ENCODE results near the gene DBP. TPM values are rescaled to one million over a fixed set of nuclear protein-coding genes. Genes with fewer than 3 reads are reported as not detected.

DBP gene
- total RNA-seq, 1 donor from 2014 or later, result 2.9 TPM

DNA sequence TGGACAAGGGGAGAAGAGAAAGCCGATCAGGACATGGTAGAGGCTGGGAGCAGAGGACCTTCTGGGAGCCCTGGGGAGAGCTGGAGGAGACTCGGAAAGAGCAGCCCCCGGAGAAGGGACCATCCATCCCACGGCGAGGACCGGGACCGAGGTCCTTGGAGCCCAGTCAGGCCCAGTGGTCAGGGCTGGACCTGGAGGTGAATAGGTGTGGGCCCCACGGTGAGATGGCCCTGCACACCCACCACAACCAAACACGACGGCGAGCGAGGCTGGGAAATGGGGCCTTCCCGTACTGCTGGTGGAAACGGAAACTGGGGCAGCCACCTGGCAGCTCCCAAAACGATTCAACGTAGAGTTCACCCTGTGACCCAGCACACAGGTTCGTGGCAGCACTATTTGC lies 39.3 kb upstream of the DBP start:
- H3K4me3 Mint-ChIP-seq (ENCODE audit: unreplicated experiment), result no peak overlapping the region
- H3K27me3 Mint-ChIP-seq (ENCODE audit: unreplicated experiment), result peaks cover 1% of the 10 kb centered on the region
- no peak for DNase-seq
- H3K36me3 Mint-ChIP-seq (ENCODE audit: unreplicated experiment), result no peaks in the 10 kb centered on the region
- H3K4me1 Mint-ChIP-seq (ENCODE audit: low read depth, unreplicated experiment), result peaks cover 4% of the 10 kb centered on the region
- H3K9me3 Mint-ChIP-seq (ENCODE audit: unreplicated experiment), result no peaks in the 10 kb centered on the region
- H3K27ac Mint-ChIP-seq (ENCODE audit: unreplicated experiment), result no peak overlapping the region
- TF ChIP-seq, protein P1, sequence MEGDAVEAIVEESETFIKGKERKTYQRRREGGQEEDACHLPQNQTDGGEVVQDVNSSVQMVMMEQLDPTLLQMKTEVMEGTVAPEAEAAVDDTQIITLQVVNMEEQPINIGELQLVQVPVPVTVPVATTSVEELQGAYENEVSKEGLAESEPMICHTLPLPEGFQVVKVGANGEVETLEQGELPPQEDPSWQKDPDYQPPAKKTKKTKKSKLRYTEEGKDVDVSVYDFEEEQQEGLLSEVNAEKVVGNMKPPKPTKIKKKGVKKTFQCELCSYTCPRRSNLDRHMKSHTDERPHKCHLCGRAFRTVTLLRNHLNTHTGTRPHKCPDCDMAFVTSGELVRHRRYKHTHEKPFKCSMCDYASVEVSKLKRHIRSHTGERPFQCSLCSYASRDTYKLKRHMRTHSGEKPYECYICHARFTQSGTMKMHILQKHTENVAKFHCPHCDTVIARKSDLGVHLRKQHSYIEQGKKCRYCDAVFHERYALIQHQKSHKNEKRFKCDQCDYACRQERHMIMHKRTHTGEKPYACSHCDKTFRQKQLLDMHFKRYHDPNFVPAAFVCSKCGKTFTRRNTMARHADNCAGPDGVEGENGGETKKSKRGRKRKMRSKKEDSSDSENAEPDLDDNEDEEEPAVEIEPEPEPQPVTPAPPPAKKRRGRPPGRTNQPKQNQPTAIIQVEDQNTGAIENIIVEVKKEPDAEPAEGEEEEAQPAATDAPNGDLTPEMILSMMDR (IDR thresholded peaks at IDR 0.05; ENCODE audit: partially characterized antibody, unreplicated experiment), result no peak

DNA sequence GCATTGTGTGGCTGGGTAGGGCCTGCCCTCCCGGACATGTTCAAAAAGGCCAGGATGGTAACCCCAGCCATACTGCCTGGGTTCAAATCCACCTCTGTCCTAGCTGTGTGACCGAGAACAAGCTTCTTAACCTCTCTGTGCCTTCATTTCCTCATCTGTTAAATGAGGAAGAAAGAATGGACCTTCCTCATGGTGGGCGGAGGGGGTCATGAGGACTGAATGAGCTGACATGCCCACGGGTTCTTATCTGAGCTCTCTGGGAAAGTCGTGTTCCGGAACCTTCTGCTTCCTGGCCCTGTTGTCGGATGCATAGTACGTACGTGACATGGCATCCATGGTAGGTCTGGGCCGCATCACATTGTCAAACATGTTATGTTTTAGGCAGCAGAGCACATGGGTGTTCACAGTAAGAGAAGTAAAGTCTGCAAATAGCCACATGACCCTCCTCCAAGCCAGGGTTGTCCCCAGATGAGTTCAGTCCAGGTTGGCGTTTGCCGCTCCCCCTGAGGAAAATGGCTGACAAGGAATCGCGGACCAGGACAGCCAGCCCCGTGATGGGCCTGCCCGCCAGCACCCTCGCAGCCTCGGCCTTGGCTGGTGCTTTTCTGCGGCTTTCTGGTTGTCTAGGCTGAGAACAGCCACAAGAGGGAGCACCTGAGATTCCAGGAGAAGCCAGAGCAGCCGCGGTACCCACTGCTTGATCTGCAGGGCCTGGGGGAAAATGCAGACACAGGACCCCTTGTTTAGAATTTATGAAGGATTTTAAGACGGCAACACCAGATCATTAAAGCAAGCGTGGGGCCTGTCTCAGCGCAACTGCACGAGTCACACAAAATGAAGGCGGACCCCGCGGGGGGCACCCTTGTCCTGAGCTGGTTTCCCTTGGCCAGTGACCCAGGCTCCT lies 38.0 kb upstream of the DBP start:
- Mint-ChIP-seq H3K4me3 (ENCODE audit: unreplicated experiment) (no peak overlapping the region), H3K9me3 (ENCODE audit: unreplicated experiment) (no peaks in the 10 kb centered on the region), H3K4me1 (ENCODE audit: low read depth, unreplicated experiment) (peaks cover 9% of the 10 kb centered on the region), H3K27ac (ENCODE audit: unreplicated experiment) (no peak overlapping the region), H3K27me3 (ENCODE audit: unreplicated experiment) (peaks cover 1% of the 10 kb centered on the region), H3K36me3 (ENCODE audit: unreplicated experiment) (no peaks in the 10 kb centered on the region)
- peak; percentile 83 for DNase-seq
- TF ChIP-seq, protein P1 (IDR thresholded peaks at IDR 0.05; ENCODE audit: partially characterized antibody, unreplicated experiment), result peak; percentile 81

DNA sequence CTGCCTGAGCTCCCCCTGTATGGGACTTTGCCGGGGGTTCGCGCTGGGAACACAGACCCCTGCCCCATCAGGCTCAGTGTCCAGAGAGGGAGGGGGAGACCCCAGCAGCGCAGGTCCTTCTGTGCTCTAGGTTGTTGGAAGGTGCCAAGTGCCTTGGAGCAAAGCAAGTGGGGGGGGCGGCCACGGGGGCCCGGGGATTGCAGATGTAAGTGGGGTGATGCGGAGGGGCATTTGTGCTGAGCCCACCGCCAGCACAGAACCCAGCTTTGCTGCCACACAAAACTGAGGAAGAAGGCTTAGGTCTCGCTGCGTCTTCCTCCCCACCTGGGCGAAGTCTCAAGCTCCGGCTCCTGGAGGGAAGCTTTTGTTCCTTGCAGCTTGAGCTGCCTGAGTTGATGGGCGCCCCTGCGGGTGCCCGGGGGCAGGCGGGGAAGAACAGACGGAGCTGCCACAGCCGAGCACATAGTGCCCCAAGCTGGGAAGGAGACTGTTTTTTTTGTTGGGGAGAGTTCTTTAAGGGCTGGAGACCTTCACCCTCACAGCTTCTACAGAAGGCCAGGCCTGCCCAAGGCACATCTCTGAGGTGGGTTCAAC lies 37.1 kb upstream of the DBP start:
- Mint-ChIP-seq H3K4me3 (ENCODE audit: unreplicated experiment) (no peak overlapping the region), H3K27ac (ENCODE audit: unreplicated experiment) (no peak overlapping the region), H3K4me1 (ENCODE audit: low read depth, unreplicated experiment) (peaks cover 9% of the 10 kb centered on the region), H3K27me3 (ENCODE audit: unreplicated experiment) (peaks cover 3% of the 10 kb centered on the region), H3K9me3 (ENCODE audit: unreplicated experiment) (peaks cover 3% of the 10 kb centered on the region), H3K36me3 (ENCODE audit: unreplicated experiment) (no peaks in the 10 kb centered on the region)
- DNase-seq, result no peak
- TF ChIP-seq, protein P1 (IDR thresholded peaks at IDR 0.05; ENCODE audit: partially characterized antibody, unreplicated experiment), result no peak

- Mint-ChIP-seq H3K4me1 (ENCODE audit: low read depth, unreplicated experiment) (peaks cover 9% of the 10 kb centered on the region), H3K36me3 (ENCODE audit: unreplicated experiment) (no peaks in the 10 kb centered on the region), H3K27ac (ENCODE audit: unreplicated experiment) (no peak overlapping the region), H3K4me3 (ENCODE audit: unreplicated experiment) (no peak overlapping the region), H3K9me3 (ENCODE audit: unreplicated experiment) (peaks cover 5% of the 10 kb centered on the region), H3K27me3 (ENCODE audit: unreplicated experiment) (peaks cover 3% of the 10 kb centered on the region)
- TF ChIP-seq, protein P1 (IDR thresholded peaks at IDR 0.05; ENCODE audit: partially characterized antibody, unreplicated experiment), result no peak
- no peak for DNase-seq
Observed at GRCh38 chr19:48673436-48674100, 36.4 kb upstream of the DBP start.
